ENCODE measurements around the gene CCDC80.

Gene CCDC80

GRCh38 chr3:112654492-112654891, 13.5 kb upstream of the CCDC80 start:
- no peak for TF ChIP-seq CTCF (IDR thresholded peaks at IDR 0.05)

- TF ChIP-seq CTCF (IDR thresholded peaks at IDR 0.05), result no peak
Measured at GRCh38 chr3:112653881-112654300, 12.9 kb upstream of the CCDC80 start.

GRCh38 chr3:112653209-112653871, 12.4 kb upstream of the CCDC80 start:
- no peak for TF ChIP-seq CTCF (IDR thresholded peaks at IDR 0.05)

GRCh38 chr3:112651516-112651915, 10.6 kb upstream of the CCDC80 start:
- TF ChIP-seq CTCF (IDR thresholded peaks at IDR 0.05), result no peak

GRCh38 chr3:112651071-112651470, 10.1 kb upstream of the CCDC80 start:
- no peak for TF ChIP-seq CTCF (IDR thresholded peaks at IDR 0.05)

- no peak for TF ChIP-seq CTCF (IDR thresholded peaks at IDR 0.05)
Measured at GRCh38 chr3:112650482-112650881, 9.5 kb upstream of the CCDC80 start.

GRCh38 chr3:112649478-112649735, 8.5 kb upstream of the CCDC80 start:
- TF ChIP-seq CTCF (IDR thresholded peaks at IDR 0.05), result no peak

- TF ChIP-seq CTCF (IDR thresholded peaks at IDR 0.05), result no peak
Measured at GRCh38 chr3:112647122-112647521, 6.2 kb upstream of the CCDC80 start.

Data from LNCAP (cell line).